Smooth muscle cell (in vitro differentiated cells): ENCODE measurements around the gene GBP2. TPM values are rescaled to one million over a fixed set of nuclear protein-coding genes. Genes with fewer than 3 reads are reported as not detected.
A peak's percentile ranks its signal among the peaks of the same experiment; 100 is the strongest.

Experiments used
- DNase-seq: peaks from one replicate; lab custom pipeline; 2025; ENCODE audit not compliant: unreplicated experiment; lab: John Stamatoyannopoulos, UW
- H2AFZ ChIP-seq: fragments of 200-600 bp; sonication (generic); 2 replicates; pipeline ENCODE4 v1.6.0; 2016; ENCODE audit warnings: antibody characterized with exemption, low read depth, mild to moderate bottlenecking
- H3F3A ChIP-seq: fragments of 200-600 bp; sonication (generic); 2 replicates; pipeline ENCODE4 v1.6.0; 2017; ENCODE audit warnings: antibody characterized with exemption, low read depth
- H3K27ac ChIP-seq: fragments of 200-600 bp; sonication (generic); 2 replicates; pipeline ENCODE4 v1.5.1; 2016; ENCODE audit warnings: low read depth, mild to moderate bottlenecking
- H3K27me3 ChIP-seq: fragments of 200-600 bp; sonication (generic); 2 replicates; pipeline ENCODE4 v1.6.1; 2016; ENCODE audit warnings: low read depth, mild to moderate bottlenecking
- H3K36me3 ChIP-seq: fragments of 200-600 bp; sonication (generic); 2 replicates; pipeline ENCODE4 v1.5.1; 2016; ENCODE audit warnings: low read depth
- H3K4me1 ChIP-seq: fragments of 200-600 bp; sonication (generic); 2 replicates; pipeline ENCODE4 v1.5.1; 2016; ENCODE audit warnings: low read depth
- H3K4me2 ChIP-seq: fragments of 200-600 bp; sonication (generic); 2 replicates; pipeline ENCODE4 v1.6.0; 2016; ENCODE audit warnings: mild to moderate bottlenecking
- H3K4me3 ChIP-seq: fragments of 200-600 bp; sonication (generic); 2 replicates; pipeline ENCODE4 v1.5.1; 2016; ENCODE audit warnings: mild to moderate bottlenecking
- H3K79me2 ChIP-seq: fragments of 200-600 bp; sonication (generic); 2 replicates; pipeline ENCODE4 v1.6.0; 2016; ENCODE audit warnings: low read depth, mild to moderate bottlenecking
- H3K9ac ChIP-seq: fragments of 200-600 bp; sonication (generic); 2 replicates; pipeline ENCODE4 v1.6.0; 2016; ENCODE audit warnings: low read depth
- H3K9me3 ChIP-seq: fragments of 200-600 bp; sonication (generic); replicated peaks from 2 replicates; pipeline ENCODE4 v1.5.1; 2016; ENCODE audit warnings: low read depth
- H4K20me1 ChIP-seq: fragments of 200-600 bp; sonication (generic); 2 replicates; pipeline ENCODE4 v1.6.0; 2016; ENCODE audit warnings: low read depth
- WGBS: methylation state at CpG from one replicate; pipeline ENCODE4 v1.1.7; 2016; ENCODE audit warnings: low lambda C conversion rate; 5-methylcytosine and 5-hydroxymethylcytosine counted together
- polyA plus RNA-seq: library from polyadenylated mRNA; unstranded; fragments of >200 nt; fragmentation: Nextera tagmentation; extraction: Ambion mirVana; gene quantifications from 2 replicates; pipeline ENCODE4 v1.2.1, GENCODE V29; 2016
- total RNA-seq: library from RNA; depleted of rRNA; stranded (reverse); fragments of >200 nt; gene quantifications from 2 replicates; pipeline ENCODE4 v1.2.3, GENCODE V29; 2014
- TF ChIP-seq, protein P1 (sequence below): fragments of 200-600 bp; sonication (generic); IDR thresholded peaks from 2 replicates; pipeline ENCODE4 v1.5.1; 2017; ENCODE audit warnings: borderline replicate concordance, mild to moderate bottlenecking, antibody characterized with exemption; ENCODE audit not compliant: insufficient read depth, poor library complexity, severe bottlenecking

Gene GBP2
- total and polyA plus RNA-seq, 2 experiments from 2014 or later, result 2.1 to 3.1 TPM

DNA sequence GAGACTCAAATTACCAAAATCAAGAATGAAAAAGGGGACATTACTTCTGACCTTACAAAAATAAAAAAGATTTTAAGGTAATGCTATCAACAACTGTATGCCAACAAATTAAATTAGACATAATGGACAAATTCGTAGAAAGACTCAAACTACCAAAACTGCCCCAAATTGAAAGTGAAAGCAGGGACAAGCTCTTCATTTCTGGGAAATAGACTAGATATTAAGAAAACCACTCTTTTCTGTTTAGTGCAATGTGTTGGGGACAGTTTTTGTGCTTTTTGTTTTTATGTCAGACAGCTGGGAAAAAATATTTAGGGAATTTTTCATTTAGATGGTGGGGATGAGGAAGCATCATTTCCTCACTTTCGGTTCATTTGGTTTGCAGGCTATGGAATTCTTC is 56.0 kb downstream of the GBP2 start:
- H4K20me1 ChIP-seq, result no peaks in the 10 kb centered on the region
- no peak overlapping the region for H3K4me3 ChIP-seq
- WGBS, result 92% methylated on average over 2 of the region's 2 CpGs
- TF ChIP-seq, protein P1, sequence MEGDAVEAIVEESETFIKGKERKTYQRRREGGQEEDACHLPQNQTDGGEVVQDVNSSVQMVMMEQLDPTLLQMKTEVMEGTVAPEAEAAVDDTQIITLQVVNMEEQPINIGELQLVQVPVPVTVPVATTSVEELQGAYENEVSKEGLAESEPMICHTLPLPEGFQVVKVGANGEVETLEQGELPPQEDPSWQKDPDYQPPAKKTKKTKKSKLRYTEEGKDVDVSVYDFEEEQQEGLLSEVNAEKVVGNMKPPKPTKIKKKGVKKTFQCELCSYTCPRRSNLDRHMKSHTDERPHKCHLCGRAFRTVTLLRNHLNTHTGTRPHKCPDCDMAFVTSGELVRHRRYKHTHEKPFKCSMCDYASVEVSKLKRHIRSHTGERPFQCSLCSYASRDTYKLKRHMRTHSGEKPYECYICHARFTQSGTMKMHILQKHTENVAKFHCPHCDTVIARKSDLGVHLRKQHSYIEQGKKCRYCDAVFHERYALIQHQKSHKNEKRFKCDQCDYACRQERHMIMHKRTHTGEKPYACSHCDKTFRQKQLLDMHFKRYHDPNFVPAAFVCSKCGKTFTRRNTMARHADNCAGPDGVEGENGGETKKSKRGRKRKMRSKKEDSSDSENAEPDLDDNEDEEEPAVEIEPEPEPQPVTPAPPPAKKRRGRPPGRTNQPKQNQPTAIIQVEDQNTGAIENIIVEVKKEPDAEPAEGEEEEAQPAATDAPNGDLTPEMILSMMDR, result no peak
- no peaks in the 10 kb centered on the region for H3K79me2 ChIP-seq
- no peak for DNase-seq
- H3K36me3 ChIP-seq, result no peaks in the 10 kb centered on the region
- H3K27me3 ChIP-seq, result no peaks in the 10 kb centered on the region
- H3K4me2 ChIP-seq, result peak overlapping the region; percentile 23
- H3K9me3 ChIP-seq, result no peaks in the 10 kb centered on the region
- no peaks in the 10 kb centered on the region for H3F3A ChIP-seq
- H3K27ac ChIP-seq, result no peak overlapping the region
- no peak overlapping the region for H3K9ac ChIP-seq
- no peak overlapping the region for H2AFZ ChIP-seq
- no peaks in the 10 kb centered on the region for H3K4me1 ChIP-seq

DNA sequence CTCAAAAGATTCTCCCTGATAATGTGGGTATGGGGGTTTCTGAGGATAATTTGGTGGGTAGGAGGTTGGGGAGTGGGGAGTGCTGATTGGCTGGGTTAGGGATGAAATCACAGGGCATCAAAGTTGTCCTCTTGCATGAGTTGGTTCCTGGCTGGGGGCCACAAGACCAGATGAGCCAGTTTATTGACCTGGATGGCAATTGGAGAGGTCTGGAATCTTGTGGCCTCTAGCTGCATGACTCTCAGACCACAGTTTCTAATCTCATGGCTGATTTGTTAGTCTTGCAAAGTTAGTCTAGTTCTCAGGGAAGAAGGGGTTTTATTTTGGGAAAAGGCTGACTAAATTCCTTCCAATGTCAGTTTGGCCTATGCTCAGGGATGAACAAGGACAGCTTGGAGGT is 57.6 kb downstream of the GBP2 start:
- Histone ChIP-seq H4K20me1 (no peaks in the 10 kb centered on the region), H3K9me3 (no peaks in the 10 kb centered on the region), H3K9ac (no peak overlapping the region), H3K4me3 (no peak overlapping the region), H3K27ac (peak overlapping the region; percentile 31), H3F3A (no peaks in the 10 kb centered on the region), H3K79me2 (no peaks in the 10 kb centered on the region), H2AFZ (peak overlapping the region; percentile 3), H3K36me3 (no peaks in the 10 kb centered on the region), H3K4me1 (no peaks in the 10 kb centered on the region), H3K27me3 (no peaks in the 10 kb centered on the region), H3K4me2 (no peak overlapping the region)
- no peak for DNase-seq
- TF ChIP-seq, protein P1, result no peak

DNA sequence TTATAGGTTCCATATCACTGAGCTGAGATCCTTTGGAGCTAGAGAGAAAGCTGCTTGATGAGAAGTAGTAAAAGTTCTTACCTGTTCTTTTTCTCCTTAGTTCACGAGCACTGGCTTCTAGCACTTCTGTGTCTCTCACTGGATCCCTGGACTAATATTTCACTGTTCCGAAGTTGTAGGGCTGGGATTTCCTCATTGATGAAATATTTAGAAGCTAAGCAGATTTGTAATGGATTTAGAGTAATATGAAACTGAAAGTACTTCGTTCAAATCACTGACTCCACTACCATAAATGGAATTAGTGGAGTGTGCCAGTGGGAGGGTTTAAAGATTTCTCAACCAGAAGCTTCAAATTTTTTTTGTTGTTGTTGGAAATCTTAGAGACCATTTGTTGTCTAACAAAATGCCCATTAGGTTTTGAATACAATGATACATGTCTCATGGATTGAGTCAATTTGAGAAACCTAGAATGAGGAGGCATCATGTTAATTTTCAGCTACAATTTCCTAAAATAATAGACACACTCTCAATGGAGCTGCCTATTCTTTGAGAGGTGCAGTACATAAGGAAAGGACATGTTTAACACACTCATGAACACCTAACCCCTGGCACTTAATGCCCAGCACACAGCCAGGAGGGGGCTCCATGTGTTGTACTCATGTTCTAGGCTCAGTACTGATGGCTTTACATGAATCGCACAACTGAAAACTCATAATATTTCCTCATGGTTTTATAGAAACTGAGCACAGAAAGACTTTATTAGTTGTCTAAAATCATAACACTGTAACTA is 60.6 kb downstream of the GBP2 start, which contains the start of gene GBP1:
Gene GBP1 (minus strand): TSS at position 130 of the 790 bp plus-strand sequence. CDS start 1,974 bp downstream, outside the sequence.
- H3K36me3 ChIP-seq, result peaks cover 7% of the 10 kb centered on the region
- peak within 1 kb of the TSS; percentile 84 for H2AFZ ChIP-seq
- H3K4me1 ChIP-seq, result no peaks in the 10 kb centered on the region
- no peaks in the 10 kb centered on the region for H3K27me3 ChIP-seq
- H3K9ac ChIP-seq, result peak within 1 kb of the TSS; percentile 62
- peak within 1 kb of the TSS; percentile 54 for H3K27ac ChIP-seq
- peak within 1 kb of the TSS; percentile 87 for H3K4me2 ChIP-seq
- 51% methylated on average over 4 of the region's 4 CpGs for WGBS
- no peaks in the 10 kb centered on the region for H3F3A ChIP-seq
- H3K4me3 ChIP-seq, result peak within 1 kb of the TSS; percentile 59
- H4K20me1 ChIP-seq, result no peaks in the 10 kb centered on the region
- no peaks in the 10 kb centered on the region for H3K9me3 ChIP-seq
- TF ChIP-seq, protein P1, result no peak
- DNase-seq, result no peak
- no peaks in the 10 kb centered on the region for H3K79me2 ChIP-seq

DNA sequence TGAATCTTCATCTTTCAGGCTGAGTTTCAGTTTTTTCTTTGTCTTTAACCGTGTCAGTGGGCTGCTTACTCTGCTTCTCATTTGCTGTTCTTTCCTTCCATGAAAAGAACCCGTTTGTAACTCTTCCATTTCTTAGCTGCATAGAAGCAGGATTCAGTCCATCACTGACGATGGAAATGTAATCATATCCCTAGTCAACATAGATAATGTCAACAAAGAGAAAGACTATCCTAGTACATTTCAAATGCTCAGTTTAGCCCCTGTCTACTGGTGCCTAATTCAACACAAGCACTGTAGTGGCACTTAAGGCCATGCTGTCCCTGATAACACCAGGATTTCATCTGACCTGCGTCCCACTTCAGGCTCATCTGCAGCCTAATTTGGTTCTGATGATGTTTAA is 61.3 kb downstream of the GBP2 start:
- Histone ChIP-seq H3K9ac (peak overlapping the region; percentile 62), H3K79me2 (no peaks in the 10 kb centered on the region), H3K4me1 (no peaks in the 10 kb centered on the region), H3F3A (no peaks in the 10 kb centered on the region), H3K27ac (peak overlapping the region; percentile 54), H3K9me3 (no peaks in the 10 kb centered on the region), H3K27me3 (no peaks in the 10 kb centered on the region), H3K36me3 (peaks cover 10% of the 10 kb centered on the region), H3K4me2 (peak overlapping the region; percentile 87), H4K20me1 (no peaks in the 10 kb centered on the region), H2AFZ (peak overlapping the region; percentile 84), H3K4me3 (peak overlapping the region; percentile 59)
- WGBS, result 67% methylated on average over 4 of the region's 4 CpGs
- TF ChIP-seq, protein P1, result no peak
- DNase-seq, result no peak
